Measurements from ENCODE around the gene AP5Z1. TPM values are rescaled to one million over a fixed set of nuclear protein-coding genes. Genes with fewer than 3 reads are reported as not detected.

AP5Z1 gene
- polyA plus RNA-seq, 1 donor: 33.4 TPM

GRCh38 chr7:4765776-4766490 lies 9.5 kb upstream of the AP5Z1 start:
- H3K27me3 ChIP-seq (ENCODE audit: control insufficient read depth, insufficient read depth, low read length): no peaks in the 10 kb centered on the region
- peaks cover 6% of the 10 kb centered on the region for H3K9me3 ChIP-seq (ENCODE audit: control insufficient read depth, low read depth, low read length)
- WGBS (ENCODE audit: insufficient coverage, low lambda C conversion rate): no CpG with 5 or more reads among the region's 23 CpGs
- peak overlapping the region; percentile 64 for H3K27ac ChIP-seq (ENCODE audit: low read length)
- DNase-seq: no peak
- H3K36me3 ChIP-seq (ENCODE audit: control insufficient read depth, insufficient read depth, low read length): peaks cover 65% of the 10 kb centered on the region
- no peaks in the 10 kb centered on the region for H3K4me1 ChIP-seq (ENCODE audit: control insufficient read depth, insufficient read depth, low read length)
- no peak overlapping the region for H3K4me3 ChIP-seq (ENCODE audit: low read length)

- no peaks in the 10 kb centered on the region for H3K27me3 ChIP-seq (ENCODE audit: control insufficient read depth, insufficient read depth, low read length)
- H3K27ac ChIP-seq (ENCODE audit: low read length): peak overlapping the region; percentile 64
- no peaks in the 10 kb centered on the region for H3K4me1 ChIP-seq (ENCODE audit: control insufficient read depth, insufficient read depth, low read length)
- no CpG with 5 or more reads among the region's 37 CpGs for WGBS (ENCODE audit: insufficient coverage, low lambda C conversion rate)
- peaks cover 6% of the 10 kb centered on the region for H3K9me3 ChIP-seq (ENCODE audit: control insufficient read depth, low read depth, low read length)
- H3K36me3 ChIP-seq (ENCODE audit: control insufficient read depth, insufficient read depth, low read length): peaks cover 58% of the 10 kb centered on the region
- H3K4me3 ChIP-seq (ENCODE audit: low read length): no peak overlapping the region
- DNase-seq: no peak
Observed at GRCh38 chr7:4766666-4767519, 8.5 kb upstream of the AP5Z1 start.

GRCh38 chr7:4768597-4769569 lies 6.5 kb upstream of the AP5Z1 start:
- Histone ChIP-seq H3K27ac (ENCODE audit: low read length) (peak overlapping the region; percentile 45), H3K9me3 (ENCODE audit: control insufficient read depth, low read depth, low read length) (peaks cover 3% of the 10 kb centered on the region), H3K27me3 (ENCODE audit: control insufficient read depth, insufficient read depth, low read length) (no peaks in the 10 kb centered on the region), H3K4me1 (ENCODE audit: control insufficient read depth, insufficient read depth, low read length) (no peaks in the 10 kb centered on the region), H3K36me3 (ENCODE audit: control insufficient read depth, insufficient read depth, low read length) (peaks cover 40% of the 10 kb centered on the region), H3K4me3 (ENCODE audit: low read length) (no peak overlapping the region)
- no peak for DNase-seq
- WGBS (ENCODE audit: insufficient coverage, low lambda C conversion rate): 96% methylated on average over 4 of the region's 27 CpGs

GRCh38 chr7:4769761-4770160 lies 5.7 kb upstream of the AP5Z1 start:
- peaks cover 32% of the 10 kb centered on the region for H3K36me3 ChIP-seq (ENCODE audit: control insufficient read depth, insufficient read depth, low read length)
- H3K4me3 ChIP-seq (ENCODE audit: low read length): no peak overlapping the region
- no peak overlapping the region for H3K27ac ChIP-seq (ENCODE audit: low read length)
- DNase-seq: no peak
- peaks cover 8% of the 10 kb centered on the region for H3K4me1 ChIP-seq (ENCODE audit: control insufficient read depth, insufficient read depth, low read length)
- 76% methylated on average over 2 of the region's 7 CpGs for WGBS (ENCODE audit: insufficient coverage, low lambda C conversion rate)
- H3K9me3 ChIP-seq (ENCODE audit: control insufficient read depth, low read depth, low read length): no peaks in the 10 kb centered on the region
- H3K27me3 ChIP-seq (ENCODE audit: control insufficient read depth, insufficient read depth, low read length): no peaks in the 10 kb centered on the region

- H3K4me1 ChIP-seq (ENCODE audit: control insufficient read depth, insufficient read depth, low read length): peaks cover 8% of the 10 kb centered on the region
- DNase-seq: no peak
- WGBS (ENCODE audit: insufficient coverage, low lambda C conversion rate): 100% methylated on average over 1 of the region's 9 CpGs
- no peak overlapping the region for H3K4me3 ChIP-seq (ENCODE audit: low read length)
- peaks cover 21% of the 10 kb centered on the region for H3K36me3 ChIP-seq (ENCODE audit: control insufficient read depth, insufficient read depth, low read length)
- H3K27me3 ChIP-seq (ENCODE audit: control insufficient read depth, insufficient read depth, low read length): no peaks in the 10 kb centered on the region
- H3K9me3 ChIP-seq (ENCODE audit: control insufficient read depth, low read depth, low read length): no peaks in the 10 kb centered on the region
- H3K27ac ChIP-seq (ENCODE audit: low read length): no peak overlapping the region
Observed at GRCh38 chr7:4770886-4771285, 4.5 kb upstream of the AP5Z1 start.

GRCh38 chr7:4771737-4772136 lies 3.7 kb upstream of the AP5Z1 start:
- Histone ChIP-seq H3K4me1 (ENCODE audit: control insufficient read depth, insufficient read depth, low read length) (peaks cover 11% of the 10 kb centered on the region), H3K27ac (ENCODE audit: low read length) (no peak overlapping the region), H3K27me3 (ENCODE audit: control insufficient read depth, insufficient read depth, low read length) (no peaks in the 10 kb centered on the region), H3K4me3 (ENCODE audit: low read length) (no peak overlapping the region), H3K36me3 (ENCODE audit: control insufficient read depth, insufficient read depth, low read length) (peaks cover 20% of the 10 kb centered on the region), H3K9me3 (ENCODE audit: control insufficient read depth, low read depth, low read length) (no peaks in the 10 kb centered on the region)
- no CpG with 5 or more reads among the region's 9 CpGs for WGBS (ENCODE audit: insufficient coverage, low lambda C conversion rate)
- no peak for DNase-seq

GRCh38 chr7:4772306-4772705 lies 3.1 kb upstream of the AP5Z1 start:
- DNase-seq: no peak
- WGBS (ENCODE audit: insufficient coverage, low lambda C conversion rate): no CpG with 5 or more reads among the region's 6 CpGs
- Histone ChIP-seq H3K9me3 (ENCODE audit: control insufficient read depth, low read depth, low read length) (no peaks in the 10 kb centered on the region), H3K4me3 (ENCODE audit: low read length) (no peak overlapping the region), H3K27me3 (ENCODE audit: control insufficient read depth, insufficient read depth, low read length) (no peaks in the 10 kb centered on the region), H3K27ac (ENCODE audit: low read length) (no peak overlapping the region), H3K4me1 (ENCODE audit: control insufficient read depth, insufficient read depth, low read length) (peaks cover 13% of the 10 kb centered on the region), H3K36me3 (ENCODE audit: control insufficient read depth, insufficient read depth, low read length) (peaks cover 16% of the 10 kb centered on the region)

GRCh38 chr7:4774007-4774406 lies 1.4 kb upstream of the AP5Z1 start:
- no peaks in the 10 kb centered on the region for H3K9me3 ChIP-seq (ENCODE audit: control insufficient read depth, low read depth, low read length)
- H3K4me1 ChIP-seq (ENCODE audit: control insufficient read depth, insufficient read depth, low read length): peaks cover 13% of the 10 kb centered on the region
- H3K27ac ChIP-seq (ENCODE audit: low read length): no peak overlapping the region
- H3K27me3 ChIP-seq (ENCODE audit: control insufficient read depth, insufficient read depth, low read length): no peaks in the 10 kb centered on the region
- H3K36me3 ChIP-seq (ENCODE audit: control insufficient read depth, insufficient read depth, low read length): peaks cover 4% of the 10 kb centered on the region
- no peak overlapping the region for H3K4me3 ChIP-seq (ENCODE audit: low read length)
- WGBS (ENCODE audit: insufficient coverage, low lambda C conversion rate): 72% methylated on average over 4 of the region's 12 CpGs
- no peak for DNase-seq

GRCh38 chr7:4774658-4775249 lies 669 bp upstream of the AP5Z1 start:
- Histone ChIP-seq H3K36me3 (ENCODE audit: control insufficient read depth, insufficient read depth, low read length) (peaks cover 4% of the 10 kb centered on the region), H3K9me3 (ENCODE audit: control insufficient read depth, low read depth, low read length) (no peaks in the 10 kb centered on the region), H3K27ac (ENCODE audit: low read length) (peak overlapping the region; percentile 83), H3K27me3 (ENCODE audit: control insufficient read depth, insufficient read depth, low read length) (no peaks in the 10 kb centered on the region), H3K4me1 (ENCODE audit: control insufficient read depth, insufficient read depth, low read length) (peaks cover 13% of the 10 kb centered on the region), H3K4me3 (ENCODE audit: low read length) (peak overlapping the region; percentile 97)
- no CpG with 5 or more reads among the region's 24 CpGs for WGBS (ENCODE audit: insufficient coverage, low lambda C conversion rate)
- DNase-seq: no peak

All from large intestine (tissue), 3 donors.